Measurements from ENCODE around the gene LINGO1.

LINGO1 gene, protein sequence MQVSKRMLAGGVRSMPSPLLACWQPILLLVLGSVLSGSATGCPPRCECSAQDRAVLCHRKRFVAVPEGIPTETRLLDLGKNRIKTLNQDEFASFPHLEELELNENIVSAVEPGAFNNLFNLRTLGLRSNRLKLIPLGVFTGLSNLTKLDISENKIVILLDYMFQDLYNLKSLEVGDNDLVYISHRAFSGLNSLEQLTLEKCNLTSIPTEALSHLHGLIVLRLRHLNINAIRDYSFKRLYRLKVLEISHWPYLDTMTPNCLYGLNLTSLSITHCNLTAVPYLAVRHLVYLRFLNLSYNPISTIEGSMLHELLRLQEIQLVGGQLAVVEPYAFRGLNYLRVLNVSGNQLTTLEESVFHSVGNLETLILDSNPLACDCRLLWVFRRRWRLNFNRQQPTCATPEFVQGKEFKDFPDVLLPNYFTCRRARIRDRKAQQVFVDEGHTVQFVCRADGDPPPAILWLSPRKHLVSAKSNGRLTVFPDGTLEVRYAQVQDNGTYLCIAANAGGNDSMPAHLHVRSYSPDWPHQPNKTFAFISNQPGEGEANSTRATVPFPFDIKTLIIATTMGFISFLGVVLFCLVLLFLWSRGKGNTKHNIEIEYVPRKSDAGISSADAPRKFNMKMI

DNA sequence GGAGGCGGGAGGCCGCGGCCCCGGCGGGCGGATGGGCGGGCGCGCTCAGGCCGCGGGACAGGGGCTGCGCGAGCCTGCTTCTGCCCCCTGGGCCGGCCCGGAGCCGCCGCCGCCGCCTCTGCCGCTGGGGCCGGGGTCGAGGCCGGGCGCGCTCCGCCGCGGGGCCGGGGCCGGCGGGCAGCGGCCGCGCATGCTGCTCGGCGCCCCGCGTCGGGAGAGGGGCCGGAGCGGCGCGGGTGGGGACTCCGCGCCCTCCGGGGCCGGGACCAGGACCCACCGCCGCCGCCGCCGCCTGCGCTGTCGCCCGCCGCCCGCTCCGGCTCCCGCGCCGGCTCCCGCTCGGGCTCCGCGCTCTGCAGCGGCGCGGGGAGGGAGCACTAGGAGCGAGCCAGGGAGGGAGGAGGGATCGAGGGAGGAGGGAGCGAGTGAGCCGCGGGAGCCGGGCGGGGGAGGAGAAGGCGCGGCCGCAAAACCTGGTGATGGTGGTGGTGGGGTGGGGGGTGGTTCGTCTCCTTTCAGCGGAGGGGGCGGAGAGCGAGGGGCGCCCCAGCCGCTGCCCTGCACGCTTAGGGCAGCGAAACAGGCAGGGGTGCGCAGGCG, at the start of gene LINGO1:
LINGO1 (minus strand) TSS at position 379 of the 600 bp plus-strand sequence. CDS start 597 bp downstream, outside the sequence.
- no peak for DNase-seq

DNA sequence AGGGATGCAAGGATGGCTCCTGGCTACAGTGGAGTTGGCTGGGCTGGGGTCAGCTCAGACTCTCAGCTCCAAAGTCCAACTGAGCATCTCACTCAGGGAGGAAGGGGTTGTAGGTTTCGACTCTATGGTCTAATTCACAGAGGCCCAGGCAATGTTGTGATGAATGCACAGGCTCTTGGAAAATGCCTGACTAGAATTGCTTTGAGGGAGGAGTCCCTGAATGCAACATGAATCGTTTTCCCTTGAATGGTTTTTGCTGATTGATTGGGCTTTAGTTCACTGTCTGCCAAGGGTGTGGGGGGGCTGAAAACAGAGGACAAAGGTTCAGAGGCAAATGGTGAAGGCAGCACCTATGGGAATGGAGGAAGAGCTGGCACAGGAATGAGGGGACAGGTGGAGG, 48.6 kb upstream of the LINGO1 start:
- DNase-seq: no peak

DNA sequence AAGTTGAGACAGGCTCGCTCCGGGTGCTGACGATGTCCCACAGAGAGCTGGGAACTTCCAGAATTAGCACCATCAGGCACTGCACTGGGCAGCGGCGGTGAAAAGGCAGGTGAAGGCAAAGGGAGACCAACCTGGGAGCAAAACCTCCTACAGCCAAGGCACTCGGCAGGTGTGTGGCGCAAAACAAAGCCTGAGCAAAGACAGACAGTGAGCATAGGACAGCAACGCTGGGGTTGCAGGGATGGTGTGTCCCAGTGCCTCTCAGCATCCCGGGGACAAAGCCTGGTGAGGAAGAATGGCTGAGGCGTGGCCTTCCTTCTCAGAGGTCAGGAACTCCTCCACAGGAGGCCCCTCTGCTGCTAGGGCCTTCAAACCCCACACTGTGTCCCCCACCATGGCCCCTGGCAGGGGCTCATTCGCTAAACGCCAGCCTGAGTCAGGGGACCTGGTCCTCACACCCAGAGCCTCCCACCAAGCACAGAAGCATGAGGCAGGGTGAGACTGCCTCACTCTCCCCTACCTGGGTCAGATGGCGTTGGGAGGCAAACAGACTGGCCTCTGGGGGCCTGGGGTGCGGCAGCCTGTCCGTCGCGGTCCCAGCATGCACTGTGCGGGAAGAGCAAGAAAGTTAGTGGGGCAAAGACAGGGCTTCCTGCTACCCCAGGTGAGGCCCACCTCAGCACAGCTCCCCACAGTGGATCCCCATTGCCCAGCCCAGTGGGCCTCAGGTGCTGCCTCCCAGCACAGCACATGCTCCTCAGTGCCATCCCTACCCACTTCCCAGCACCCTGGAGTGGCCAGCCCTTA, 44.1 kb upstream of the LINGO1 start:
- DNase-seq: no peak

DNA sequence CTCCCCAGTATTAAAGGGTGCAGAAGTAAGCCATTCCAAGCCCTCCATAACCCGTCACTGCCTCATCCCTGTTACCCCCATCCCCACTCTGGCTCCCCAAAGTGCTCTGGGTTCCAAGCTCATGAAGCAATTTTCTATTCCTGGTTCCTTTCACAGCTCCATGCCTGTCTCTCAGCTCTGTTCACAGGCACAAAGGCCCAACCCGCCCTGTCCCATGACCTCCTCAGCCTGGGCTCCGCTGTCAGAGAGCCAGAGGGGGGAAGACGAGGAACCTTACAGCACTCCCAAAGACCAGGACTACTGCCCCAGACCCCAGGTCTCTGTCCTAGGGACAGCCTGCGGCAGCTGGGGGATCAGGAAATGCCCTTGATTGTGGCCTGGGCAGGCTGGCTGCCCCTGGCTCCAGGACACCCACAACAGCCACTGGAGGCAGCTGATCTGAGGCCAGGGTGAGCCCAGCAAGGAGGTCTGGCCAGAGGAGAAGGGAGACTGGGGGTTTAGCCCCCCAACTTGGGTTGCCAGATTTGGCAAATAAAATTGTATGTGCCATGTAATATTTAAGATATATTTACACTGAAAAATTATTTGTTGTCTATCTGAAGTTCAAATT, 43.2 kb upstream of the LINGO1 start:
- no peak for DNase-seq

DNA sequence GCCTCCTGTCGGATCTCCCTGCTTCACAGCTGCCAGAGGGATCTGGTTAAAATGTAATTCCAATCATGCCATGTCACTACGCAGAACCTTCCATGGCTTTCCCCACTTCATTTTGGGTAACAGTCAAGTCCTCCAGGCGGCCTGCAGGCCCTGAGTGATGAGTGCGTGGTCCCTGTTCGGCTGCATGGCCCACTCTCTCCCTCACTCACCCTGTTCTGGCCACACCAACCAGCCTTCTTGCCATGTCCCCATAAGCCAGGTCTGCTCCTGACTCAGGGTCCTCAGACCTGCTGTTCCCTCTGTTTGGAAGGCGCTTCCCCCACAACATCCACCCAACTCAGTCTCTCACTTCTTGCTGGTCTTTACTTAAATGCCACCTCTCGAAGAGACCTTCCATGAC, 41.6 kb upstream of the LINGO1 start:
- DNase-seq: no peak

DNA sequence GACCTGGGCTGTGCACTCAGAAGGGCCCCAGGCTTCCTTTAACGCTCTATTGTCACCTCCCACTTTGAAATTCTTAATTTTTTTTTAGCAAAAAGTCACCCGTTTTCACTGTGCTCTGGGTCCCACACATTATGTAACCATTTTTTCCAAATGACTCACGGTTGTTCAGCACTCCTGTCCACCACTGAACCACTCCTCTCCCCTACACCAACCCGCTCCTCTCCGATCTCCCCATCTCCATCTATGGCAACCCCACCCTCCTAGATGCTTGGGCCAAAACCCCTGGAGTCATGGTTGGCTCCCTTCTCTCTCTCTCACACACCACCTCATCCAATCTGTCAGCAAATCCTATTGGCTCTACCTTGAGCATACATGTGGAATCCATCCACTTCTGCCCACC, 41.2 kb upstream of the LINGO1 start:
- DNase-seq: no peak

DNA sequence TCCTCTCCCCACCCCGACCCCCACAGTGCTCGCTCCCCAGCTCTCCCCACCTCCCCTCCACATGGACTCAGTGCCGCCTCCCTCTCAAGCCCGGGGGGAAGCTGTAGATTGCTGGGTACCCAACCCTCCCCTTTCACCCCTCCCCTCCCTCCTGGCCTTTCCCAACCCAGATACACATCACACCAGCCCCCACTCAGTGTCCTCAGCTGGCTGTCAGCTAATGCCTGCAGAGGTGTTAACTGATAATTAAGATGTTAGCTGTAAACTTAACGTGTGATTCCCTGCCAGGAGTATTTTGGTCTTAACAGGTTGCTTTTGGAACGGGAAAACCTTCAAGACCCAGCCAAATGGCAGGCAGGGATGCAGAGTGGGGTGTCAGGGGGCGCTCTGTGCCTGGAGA, 39.4 kb upstream of the LINGO1 start:
- DNase-seq: no peak

DNA sequence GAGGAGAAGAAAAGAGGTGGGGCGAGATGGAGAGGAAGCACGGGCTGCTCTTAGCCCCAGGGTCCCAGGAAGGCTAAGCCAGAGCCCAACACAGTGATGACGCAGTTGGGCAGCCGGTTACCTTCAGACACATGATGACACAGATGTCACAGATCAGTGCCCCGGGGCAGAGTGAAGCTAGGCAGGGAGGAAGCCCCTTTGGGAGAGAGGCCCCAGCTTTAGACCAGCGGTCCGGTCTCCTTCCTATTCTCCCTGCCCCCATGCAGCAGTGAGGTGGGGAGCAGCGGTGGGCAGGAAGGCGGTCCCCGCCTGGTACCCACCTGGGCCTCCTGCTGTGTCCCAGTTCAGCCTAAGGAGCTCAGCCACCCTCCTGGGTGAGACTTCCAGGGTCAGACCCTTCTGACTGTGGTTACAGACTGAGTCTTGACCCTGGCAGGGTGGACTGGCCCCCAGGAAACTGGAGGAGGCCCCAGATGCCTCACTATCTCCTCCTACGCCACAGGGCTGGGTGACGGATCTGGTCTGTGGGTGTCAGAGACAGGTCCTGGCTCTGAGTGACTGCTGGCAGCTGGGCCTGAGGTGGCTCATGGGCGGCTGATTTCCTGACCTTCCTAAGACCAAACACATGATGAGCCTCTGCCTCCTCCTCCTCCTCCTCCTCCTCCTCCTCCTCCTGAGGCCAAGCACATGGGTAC, 38.8 kb upstream of the LINGO1 start:
- DNase-seq: no peak

DNA sequence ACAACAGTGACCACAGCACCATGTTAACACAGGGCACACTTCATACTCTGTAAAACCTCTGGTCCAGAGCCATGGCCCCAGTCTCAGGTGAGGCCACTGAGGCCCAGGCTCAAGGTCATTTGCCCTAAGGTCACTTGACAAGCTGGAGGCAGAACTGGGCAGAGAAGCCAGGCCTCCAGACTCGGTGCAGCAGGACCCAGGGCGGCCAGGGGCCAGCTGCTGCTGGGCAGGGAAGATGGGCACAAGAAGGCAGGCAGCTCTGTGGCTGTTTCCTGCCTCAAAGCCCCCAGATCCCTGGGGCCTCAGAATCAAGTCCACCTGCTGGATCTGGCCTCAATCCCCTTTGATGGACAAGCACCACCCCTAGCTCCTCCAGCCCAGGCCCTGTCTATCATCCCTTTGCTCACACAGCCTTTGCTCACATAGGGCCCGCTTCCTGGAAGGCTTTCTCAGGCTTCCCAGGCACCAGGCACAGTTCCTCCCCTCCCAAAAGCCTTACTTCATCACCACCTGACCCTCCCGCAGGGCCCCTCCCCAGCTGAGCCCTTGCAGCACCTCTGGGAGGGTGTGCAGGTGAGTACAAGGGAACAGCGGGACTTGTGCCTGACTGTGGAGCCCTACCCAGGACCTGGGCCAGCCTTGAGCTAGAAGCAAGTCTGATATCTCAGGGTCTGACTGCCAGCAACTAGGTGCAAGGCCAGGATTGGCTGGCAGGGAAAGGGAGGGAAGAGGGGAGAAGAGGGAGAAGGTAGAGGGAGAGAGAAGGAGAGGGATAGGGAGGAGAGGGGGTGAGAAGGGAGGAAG, 38.0 kb upstream of the LINGO1 start:
- DNase-seq: no peak

DNA sequence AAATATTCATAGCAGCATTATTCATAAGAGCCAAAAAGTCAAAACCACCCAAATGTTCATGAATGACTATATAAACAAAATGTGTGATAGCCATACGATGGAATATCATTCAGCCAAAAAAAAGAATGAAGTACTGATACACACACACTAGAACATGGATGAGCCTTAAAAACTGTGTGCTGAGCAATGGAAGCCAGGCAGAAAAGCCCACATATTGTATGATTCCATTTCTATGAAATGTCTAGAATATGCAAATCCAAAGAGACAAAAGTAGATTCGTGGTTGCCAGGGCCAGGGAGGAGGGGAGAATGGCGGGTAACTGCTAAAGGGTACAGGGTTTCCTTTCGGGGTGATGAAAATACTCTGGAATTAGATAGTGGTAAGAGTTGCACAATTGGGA, 37.2 kb upstream of the LINGO1 start:
- no peak for DNase-seq

DNA sequence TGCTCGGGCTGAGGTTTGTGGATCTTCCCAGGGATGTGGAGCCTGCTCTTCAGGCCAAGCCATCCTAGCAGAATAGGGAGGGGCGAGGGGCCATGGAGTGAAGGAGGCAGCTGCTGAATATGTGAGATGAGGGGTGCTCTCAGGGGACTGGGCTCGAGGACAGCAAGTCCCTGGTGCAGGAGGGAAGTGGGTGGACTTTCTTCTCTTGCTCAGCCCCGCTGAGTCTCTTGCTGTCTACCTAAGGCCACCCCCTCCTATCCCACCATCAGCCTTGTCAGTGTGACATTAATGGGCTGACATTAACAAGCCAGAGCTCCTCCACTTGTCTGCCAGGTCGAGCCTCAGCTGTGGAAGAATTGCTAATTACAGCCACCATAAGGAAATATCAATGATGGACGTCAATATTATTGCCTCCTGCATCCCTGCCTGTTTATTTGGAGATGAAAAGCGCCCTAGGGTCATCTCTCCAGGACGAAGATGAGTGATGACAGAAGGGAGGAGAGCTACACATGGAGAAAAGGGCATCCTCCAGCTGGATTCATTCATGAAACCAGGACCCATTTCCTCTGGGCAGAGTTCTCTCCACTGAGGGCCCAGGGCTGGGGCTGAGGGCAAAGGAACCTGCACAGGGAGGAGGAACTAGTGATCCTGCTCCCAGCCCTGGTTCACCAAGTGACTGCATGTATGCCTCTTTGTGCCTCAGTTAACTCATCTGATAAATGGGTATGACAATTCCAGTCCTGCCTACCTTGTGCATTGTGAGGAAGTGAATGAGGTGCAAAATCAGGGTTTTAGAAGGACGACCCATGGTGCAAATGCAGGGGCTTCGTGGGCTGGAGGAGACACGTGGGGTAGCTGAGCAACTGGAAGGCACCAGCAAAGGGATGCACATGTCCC, 34.9 kb upstream of the LINGO1 start:
- no peak for DNase-seq

DNA sequence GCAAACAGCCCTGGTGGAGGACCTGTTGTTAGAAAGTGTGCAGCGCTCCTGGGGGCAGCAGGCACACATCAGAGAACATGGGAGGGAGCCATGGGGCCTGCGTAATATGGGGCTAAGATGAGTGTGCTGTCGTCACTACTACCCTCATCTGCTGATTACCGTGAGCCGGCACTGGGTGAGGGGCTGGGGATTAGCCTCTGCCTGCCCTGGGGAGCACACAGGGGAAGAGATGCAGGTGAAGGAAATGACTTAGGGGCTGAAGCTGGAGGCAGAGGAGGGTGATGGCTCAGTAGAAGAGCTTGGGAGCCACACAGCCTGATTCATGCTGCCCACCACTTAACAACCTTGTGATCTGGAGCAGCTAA, 33.6 kb upstream of the LINGO1 start:
- DNase-seq: no peak

DNA sequence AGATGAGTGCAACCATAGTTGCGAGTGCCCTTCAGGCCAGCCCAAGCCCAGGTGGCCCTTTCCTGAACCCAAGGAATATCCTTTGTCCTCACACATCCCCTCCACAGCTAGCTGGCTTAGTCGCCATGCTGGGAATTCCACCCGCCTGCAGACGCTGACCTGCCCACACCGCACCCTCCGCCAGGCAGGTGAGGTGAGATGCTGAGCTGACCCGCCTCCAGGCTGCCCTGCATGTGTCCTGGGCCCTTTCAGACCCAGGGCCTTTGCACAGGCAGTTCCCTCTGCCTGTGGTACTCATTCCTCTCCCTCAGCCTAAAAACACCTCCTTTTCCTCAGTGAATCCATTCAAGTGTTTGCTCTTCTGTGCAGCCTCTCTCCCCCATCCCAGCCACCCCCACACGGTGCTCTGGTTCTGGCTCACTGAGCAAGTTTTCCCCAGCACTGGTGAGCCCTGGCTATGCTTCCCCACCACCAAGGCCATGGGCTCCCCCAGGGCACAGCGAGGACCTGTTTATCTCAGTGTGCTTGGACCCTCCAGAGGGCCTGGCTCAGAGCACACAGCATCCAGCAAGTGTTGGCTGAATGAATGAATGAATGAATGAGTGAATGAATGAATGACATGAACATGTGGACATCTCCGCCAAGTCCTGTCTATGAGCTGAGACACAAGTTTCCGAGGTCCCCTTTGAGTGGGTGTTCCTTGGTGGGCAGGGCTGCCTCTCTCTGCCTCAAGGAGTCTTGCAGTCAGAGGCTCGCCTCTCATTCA, 33.0 kb upstream of the LINGO1 start:
- no peak for DNase-seq

DNA sequence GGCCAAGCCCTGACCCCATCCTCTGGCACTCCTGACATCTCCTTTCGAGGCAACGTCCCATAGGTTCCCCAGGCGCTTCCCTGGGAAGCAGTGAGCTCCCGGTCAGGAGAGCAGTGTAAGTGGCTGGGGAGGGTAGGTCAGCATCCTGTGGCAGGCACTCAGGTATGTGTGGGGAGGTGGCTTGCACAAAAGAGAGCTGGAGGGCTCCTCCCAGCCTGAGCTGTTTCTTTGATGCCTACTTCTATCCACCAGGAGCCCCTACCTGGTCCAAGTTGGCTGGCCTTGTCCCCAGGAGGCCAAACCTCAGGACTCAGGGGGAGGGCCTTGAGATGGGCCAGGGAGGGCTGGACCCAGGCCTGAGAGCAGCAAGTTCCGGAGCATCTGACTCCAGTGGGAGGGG, 31.7 kb upstream of the LINGO1 start:
- no peak for DNase-seq

DNA sequence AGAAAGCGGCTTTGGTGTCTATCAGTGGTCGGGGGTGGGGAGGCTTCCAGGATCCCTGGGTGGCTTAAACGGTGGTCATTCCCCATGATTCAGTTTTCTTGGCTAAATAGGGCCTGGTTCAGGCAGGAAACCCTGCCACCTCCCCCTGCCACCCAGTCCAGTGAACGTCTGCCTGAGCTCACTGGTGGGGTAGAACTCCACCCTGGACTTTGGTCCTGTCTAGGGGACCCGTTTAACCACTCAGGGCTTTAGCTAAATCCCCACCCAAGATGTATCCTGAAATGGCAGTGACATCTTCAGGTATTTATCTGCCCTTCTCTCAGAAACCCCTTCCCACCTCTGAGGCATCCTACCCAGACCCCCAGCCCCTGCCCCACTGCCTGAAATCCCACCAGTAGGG, 30.5 kb upstream of the LINGO1 start:
- DNase-seq: no peak

DNA sequence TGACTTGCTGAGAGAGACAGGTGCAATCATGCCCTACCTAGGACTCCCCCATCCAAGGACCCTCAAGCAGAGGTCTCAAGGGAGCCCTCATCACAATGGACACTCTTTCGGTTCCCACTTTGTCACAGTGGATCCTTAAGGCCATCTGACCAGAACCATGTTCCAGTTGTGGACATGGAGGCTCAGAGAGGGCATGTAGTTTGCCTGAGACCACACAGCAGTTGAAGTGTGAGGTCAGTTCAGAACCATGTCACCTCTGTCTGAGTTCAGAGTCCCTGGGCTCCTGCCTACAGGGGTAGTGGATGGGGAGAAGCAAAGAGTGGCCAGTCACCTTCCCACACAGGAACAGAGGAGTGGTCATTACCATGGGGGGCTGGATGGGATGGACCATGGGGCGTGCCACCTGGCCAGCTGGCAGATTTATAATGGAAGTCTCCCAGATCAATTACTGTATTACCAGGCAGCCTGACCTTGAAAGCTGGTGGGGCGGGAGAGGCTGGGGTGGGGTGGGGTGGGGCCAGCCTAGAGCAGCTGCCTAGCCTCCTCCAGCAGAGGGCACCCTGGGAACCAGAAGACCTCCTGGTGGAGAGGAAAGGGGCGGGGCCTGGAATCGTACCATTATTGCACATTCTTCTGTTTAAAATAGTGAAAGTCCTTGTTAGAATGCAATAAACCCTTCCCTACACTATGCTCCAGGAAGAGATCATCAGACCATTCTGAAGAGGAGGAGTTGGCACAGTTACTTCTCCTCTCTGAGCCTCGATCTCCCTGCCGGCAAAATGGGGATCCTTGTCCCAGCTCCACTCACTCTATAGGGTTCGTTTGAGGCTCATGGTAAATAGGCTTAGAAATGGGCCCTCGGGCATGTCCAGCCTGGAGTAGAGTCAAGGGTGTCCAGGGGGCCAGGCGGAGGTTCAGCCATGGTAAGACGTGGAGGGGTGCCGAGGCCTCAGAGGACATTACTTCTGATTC, 26.9 kb upstream of the LINGO1 start:
- DNase-seq: no peak

DNA sequence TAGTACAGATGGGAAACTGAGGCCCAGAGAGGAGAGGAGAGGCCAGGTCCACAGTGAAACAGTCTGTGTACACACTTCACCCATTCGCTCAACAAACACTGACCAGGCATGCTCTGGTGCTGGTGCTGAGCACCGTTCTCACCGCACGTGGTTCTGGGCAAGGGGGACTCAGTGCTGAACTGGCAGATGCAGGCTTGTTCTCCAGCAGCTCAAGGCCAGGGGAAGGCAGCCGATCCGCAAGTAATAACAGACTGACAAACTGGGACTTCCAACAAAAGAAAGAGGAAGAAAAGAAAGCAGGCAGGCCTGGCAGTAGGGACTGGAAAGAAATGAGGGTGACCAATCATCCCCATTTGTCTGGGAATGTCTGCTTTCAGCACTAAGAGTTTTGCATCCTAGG, 25.6 kb upstream of the LINGO1 start:
- no peak for DNase-seq

DNA sequence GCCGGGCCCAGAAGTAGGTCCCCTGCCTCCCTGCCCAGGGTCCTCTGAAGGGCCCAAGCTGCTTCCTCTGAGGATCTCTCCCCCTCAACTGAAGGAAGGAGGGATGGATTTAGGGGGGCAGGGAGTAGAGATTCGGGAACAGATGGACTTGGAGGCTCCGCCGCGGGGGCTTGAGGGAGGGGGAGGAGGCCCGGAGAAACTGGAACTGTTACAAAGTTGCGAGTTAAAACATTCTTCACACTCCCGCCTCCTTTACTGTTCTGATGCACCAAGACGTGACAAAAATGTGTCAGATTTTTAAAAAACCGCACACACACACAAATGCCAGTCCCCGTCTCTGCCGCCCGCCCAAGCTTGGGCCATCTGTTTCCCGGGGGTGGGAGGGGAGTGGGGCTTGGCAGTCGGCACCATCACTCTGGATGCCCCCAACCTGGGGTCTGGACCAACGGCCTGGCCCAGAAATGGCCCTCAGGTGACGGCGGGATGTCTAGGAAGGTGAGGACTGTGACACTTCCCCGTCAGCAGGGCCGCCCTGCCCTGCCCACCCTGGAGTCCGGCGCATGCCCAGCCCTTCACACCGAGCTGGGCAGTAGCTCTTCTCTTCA, 25.0 kb upstream of the LINGO1 start:
- DNase-seq: no peak

Data from activated T-cell treated with anti-CD3 and anti-CD28 coated beads for 4 hours (primary cell).